Measurements from ENCODE around the gene RELN. TPM values are rescaled to one million over a fixed set of nuclear protein-coding genes. Genes with fewer than 3 reads are reported as not detected.
A peak's percentile ranks its signal among the peaks of the same experiment; 100 is the strongest.

The RELN gene
- total RNA-seq, 1 donor from 2014 or later = 17.5 TPM

- Mint-ChIP-seq H3K9me3 (no peaks in the 10 kb centered on the region), H3K27me3 (no peaks in the 10 kb centered on the region), H3K27ac (no peak overlapping the region), H3K4me3 (no peak overlapping the region), H3K4me1 (ENCODE audit: unreplicated experiment) (no peaks in the 10 kb centered on the region), H3K36me3 (no peaks in the 10 kb centered on the region)
- TF ChIP-seq CTCF (conservative IDR thresholded peaks at IDR 0.05) = no peak
- DNase-seq (ENCODE audit: extremely low spot score, unreplicated experiment) = no peak
Observed at GRCh38 chr7:103888603-103889153, 100.8 kb downstream of the RELN start.

GRCh38 chr7:103887853-103888602, 101.4 kb downstream of the RELN start:
- Mint-ChIP-seq H3K27me3 (no peaks in the 10 kb centered on the region), H3K27ac (no peak overlapping the region), H3K36me3 (no peaks in the 10 kb centered on the region)

DNA sequence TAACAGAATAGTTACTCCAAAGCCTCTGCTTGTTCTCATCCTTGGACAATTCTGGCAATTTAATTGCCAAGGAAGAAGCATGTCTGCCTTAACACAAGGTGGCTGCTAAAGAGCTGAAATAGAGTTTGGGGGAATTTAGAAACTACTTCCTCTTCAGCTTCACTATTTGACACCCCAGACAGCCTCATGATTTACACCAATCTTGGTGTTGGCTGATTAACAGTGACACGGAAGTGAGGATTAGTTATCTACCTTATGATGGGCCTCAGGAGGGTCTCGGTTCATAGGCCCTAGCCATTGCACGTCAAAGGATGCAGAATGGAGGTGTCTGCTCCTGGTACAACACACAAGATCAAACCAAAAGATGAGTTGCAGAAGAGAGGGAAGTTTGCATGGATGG, 102.4 kb downstream of the RELN start:
- no peaks in the 10 kb centered on the region for H3K4me1 Mint-ChIP-seq (ENCODE audit: unreplicated experiment)
- H3K27ac Mint-ChIP-seq = no peak overlapping the region
- no peak for DNase-seq (ENCODE audit: extremely low spot score, unreplicated experiment)
- no peak overlapping the region for H3K4me3 Mint-ChIP-seq
- no peaks in the 10 kb centered on the region for H3K27me3 Mint-ChIP-seq
- no peaks in the 10 kb centered on the region for H3K36me3 Mint-ChIP-seq
- no peaks in the 10 kb centered on the region for H3K9me3 Mint-ChIP-seq
- no peak for TF ChIP-seq CTCF (conservative IDR thresholded peaks at IDR 0.05)

More at GRCh38 chr7:103887853-103888602, 101.4 kb downstream of the RELN start:
- no peak for DNase-seq (ENCODE audit: extremely low spot score, unreplicated experiment)
- Mint-ChIP-seq H3K4me1 (ENCODE audit: unreplicated experiment) (no peaks in the 10 kb centered on the region), H3K4me3 (no peak overlapping the region), H3K9me3 (no peaks in the 10 kb centered on the region)
- TF ChIP-seq CTCF (conservative IDR thresholded peaks at IDR 0.05) = peak; percentile 24

DNA sequence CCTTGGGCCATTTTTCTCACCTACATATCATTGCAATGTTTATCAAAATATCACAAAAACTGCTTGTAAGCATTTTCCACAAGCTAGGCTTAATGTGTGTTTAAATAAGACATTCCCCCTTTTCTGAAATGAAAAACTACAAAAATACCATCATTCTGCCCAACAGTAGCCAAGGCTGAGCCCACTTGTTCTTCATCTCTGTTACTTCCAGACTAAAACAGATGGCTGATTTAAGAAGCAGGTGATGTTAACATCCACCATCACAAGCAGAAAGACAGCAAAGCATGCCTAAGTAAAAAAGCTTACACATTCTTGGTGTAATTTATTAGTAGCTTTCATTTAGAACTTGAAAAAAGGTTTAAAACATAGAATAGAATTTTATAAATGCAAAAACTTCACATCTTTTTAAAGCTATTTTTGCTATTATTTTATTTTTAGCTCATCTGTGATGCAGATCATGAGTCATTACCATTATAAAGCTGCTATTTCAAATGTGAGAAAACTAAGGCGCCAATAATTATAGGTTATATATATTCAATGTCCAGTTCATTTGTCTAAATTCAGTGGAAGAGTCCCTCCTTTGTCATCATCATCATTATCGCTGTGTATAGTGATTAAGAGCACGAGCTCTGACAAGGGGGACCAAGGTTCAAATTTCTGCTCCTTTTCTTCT, 109.4 kb downstream of the RELN start:
- DNase-seq (ENCODE audit: extremely low spot score, unreplicated experiment) = no peak
- H3K4me1 Mint-ChIP-seq (ENCODE audit: unreplicated experiment) = no peaks in the 10 kb centered on the region
- H3K27me3 Mint-ChIP-seq = peaks cover 7% of the 10 kb centered on the region
- H3K9me3 Mint-ChIP-seq = no peaks in the 10 kb centered on the region
- TF ChIP-seq CTCF (conservative IDR thresholded peaks at IDR 0.05) = no peak
- no peak overlapping the region for H3K27ac Mint-ChIP-seq
- peaks cover 3% of the 10 kb centered on the region for H3K36me3 Mint-ChIP-seq
- no peak overlapping the region for H3K4me3 Mint-ChIP-seq

DNA sequence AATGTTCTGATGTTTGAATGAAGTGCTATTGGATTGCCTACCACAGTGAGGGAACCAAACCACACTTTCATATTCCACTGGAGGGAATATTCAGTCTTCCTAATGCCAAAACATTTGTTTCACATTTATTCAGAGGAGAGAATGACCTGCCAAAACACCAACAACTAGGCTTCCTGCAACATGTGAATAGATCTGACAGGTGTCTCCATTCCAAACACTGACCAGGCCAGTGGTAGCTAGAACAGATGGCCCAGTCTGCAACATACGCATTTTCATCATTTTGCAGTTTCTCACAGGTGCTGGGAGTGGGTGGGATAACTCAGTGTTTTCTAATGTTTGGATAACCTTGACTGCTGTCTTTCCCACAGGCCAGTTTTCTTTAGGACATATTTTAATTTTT, 110.0 kb downstream of the RELN start:
- Mint-ChIP-seq H3K9me3 (no peaks in the 10 kb centered on the region), H3K4me1 (ENCODE audit: unreplicated experiment) (no peaks in the 10 kb centered on the region), H3K4me3 (no peak overlapping the region), H3K36me3 (peaks cover 3% of the 10 kb centered on the region), H3K27me3 (peaks cover 7% of the 10 kb centered on the region), H3K27ac (no peak overlapping the region)
- TF ChIP-seq CTCF (conservative IDR thresholded peaks at IDR 0.05) = no peak
- no peak for DNase-seq (ENCODE audit: extremely low spot score, unreplicated experiment)

Measured in type B pancreatic cell (in vitro differentiated cells).